Measurements from ENCODE around the gene HAUS5.

The HAUS5 gene

DNA sequence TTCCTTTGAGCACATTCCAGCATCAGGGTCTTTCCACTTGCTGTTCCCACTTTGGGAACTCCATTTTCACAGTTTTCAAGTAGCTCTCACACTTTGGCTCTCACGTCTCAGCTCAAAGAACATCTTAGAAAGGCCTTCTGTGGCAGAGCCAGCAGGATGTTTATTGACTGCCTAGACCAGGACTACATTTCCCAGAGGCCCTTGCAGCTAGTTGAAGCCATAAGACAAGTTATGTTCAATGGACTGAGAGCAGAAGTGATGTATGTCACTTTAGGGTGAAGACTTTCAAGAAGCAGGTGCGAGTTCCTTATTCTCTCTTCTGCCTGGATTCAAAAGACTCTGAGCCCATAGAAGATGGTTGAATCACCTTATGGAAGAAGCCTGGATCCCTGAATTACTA, 4.3 kb upstream of the HAUS5 start:
- no peak for DNase-seq

GRCh38 chr19:35609851-35610353, 2.6 kb upstream of the HAUS5 start:
- peak in 1 of 4 experiments; percentile 16 for DNase-seq

DNA sequence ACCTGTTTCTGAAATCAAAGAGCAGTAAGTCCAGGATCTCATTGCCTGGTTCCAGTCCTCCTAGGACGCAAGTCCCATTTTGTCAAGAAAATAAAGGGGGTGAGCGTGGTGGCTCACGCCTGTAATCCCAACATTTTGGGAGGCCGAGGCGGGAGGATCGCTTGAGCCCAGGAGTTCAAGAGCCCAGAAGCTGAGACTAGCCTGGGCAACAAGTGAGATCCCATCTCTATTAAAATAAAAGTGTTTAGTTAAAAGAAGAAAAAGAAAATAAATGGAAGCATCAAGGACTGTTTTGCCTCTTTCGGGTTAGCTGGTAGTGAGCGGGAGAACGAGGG, 344 bp upstream of the HAUS5 start:
- DNase-seq: no peak

GRCh38 chr19:35613574-35613973, 1.0 kb downstream of the HAUS5 start:
- DNase-seq: no peak

GRCh38 chr19:35615036-35615435, 2.5 kb downstream of the HAUS5 start:
- no peak for DNase-seq

DNA sequence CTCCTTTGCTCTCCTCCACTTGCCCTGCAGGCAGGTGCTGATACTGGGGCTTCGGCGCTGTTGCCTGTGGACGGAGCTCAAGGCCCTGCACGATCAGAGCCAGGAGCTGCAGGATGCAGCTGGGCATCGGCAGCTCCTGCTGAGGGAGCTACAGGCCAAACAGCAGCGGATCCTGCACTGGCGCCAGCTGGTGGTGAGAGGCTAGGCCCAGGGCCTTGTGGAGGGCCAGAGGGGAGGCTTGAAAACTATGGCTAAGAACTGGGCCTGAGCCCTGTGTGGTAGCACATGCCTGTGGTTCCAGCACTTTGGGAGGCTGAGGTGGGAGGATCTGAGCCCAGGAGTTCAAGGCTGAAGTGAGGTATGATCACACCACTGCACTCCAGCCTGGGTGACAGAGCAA, 6.3 kb downstream of the HAUS5 start:
- DNase-seq: no peak

DNA sequence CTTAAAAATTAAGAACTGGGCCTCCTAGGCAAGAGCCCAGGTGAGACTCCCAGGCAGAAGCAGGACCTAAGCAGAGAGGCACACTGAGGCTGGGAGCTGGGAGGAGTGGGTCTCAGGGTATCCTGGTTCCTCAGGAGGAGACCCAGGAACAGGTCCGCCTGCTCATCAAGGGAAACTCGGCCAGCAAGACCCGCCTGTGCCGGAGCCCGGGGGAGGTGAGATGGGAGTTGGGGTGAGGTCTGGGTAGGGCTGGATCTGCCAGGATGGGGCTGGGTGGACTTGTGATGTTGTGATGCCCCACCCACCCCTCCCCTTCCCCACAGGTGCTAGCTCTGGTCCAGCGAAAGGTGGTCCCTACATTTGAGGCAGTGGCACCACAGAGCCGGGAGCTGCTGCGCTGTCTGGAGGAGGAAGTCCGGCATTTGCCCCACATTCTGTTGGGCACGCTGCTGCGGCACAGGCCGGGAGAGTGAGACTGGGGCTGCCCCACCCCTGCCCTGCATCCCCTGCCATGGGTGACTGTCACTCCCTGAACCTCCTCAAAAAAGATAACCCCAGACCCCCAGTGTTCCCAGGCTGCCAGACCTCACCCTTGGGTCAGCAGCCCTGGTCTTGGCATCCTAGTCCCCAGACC, 6.9 kb downstream of the HAUS5 start:
- no peak for DNase-seq

- DNase-seq: no peak
These were observed 7.5 kb downstream of the HAUS5 start for GRCh38 chr19:35620001-35620400.

DNA sequence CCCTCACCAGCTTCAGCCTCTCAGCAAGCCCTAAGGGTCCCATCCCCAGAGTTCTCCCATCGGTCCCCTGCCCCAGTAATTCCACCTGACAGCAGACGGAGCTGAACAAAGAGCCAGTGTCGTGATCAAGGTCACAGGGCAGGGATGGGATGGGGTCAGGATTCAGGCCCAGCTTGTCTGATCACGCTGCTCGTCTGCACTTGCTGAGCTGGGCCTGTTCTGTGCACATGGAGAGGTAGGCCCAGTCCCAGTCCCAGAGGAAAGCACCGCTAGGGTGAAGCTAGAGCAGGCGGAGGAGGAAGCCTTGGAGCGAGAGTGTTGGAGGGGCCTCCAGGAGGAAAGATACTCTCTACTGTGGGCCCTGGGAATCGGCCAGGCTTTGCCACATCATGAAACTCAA, 9.2 kb downstream of the HAUS5 start:
- no peak for DNase-seq

DNA sequence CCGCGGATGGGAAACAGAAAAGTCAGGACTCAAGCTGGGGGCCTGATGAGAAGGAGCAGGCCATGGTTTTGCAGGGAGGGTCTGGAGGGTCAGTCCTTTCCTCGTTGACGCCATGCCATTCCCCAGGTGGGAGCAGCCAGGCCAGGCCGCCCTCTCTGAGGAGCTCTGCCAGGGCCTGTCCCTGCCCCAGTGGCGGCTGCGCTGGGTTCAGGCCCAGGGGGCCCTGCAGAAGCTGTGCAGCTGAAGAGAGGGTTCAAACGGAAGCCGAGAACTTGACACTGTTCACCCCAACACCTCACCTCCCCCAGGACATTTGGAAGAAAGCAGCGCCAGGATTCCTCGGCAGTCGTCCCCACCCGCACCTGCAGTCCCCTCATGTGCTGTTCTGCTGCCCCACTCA, 10.2 kb downstream of the HAUS5 start:
- no peak for DNase-seq

DNA sequence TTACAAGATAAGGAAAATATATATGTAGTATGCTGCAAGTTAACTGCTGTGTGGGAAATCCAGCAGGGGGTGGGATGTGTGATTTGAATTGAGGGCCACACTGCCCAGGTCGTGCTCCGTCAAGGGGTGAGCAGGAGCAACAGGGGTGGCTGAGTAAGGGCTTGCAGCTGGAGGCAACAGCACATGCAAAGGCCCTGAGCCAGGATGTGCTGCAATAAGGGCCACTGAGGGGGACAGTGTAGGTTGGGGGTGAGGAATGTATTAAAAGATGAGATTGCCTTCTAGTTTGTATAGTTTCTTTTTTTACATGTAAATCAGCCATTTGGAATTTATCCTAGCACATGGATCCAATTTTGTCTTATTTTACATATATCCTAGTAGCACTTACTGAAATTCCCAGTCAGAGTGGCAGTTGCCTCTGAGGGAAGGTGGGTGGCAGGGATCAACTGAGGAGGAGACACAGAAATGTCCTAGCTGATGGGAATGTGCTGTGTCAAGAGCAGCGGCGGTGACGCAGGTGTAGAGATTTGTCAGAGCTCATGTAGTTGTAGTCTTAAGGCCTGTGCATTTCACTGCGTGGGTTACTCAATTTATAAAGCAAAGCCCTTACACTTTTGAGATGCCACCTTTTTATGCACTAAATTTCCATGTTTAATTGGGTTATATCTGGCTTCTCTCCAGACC, 10.9 kb downstream of the HAUS5 start:
- DNase-seq: no peak

GRCh38 chr19:35628264-35628564, 15.7 kb downstream of the HAUS5 start:
- DNase-seq: no peak

- peak; percentile 89 to 95 (median 93) for DNase-seq
These were observed 16.2 kb downstream of the HAUS5 start, which contains the start of gene RBM42 for GRCh38 chr19:35628565-35629331. TSS of gene RBM42 (plus strand) at chr19:35629036. CDS start at chr19:35629154, 118 bp downstream.

DNA sequence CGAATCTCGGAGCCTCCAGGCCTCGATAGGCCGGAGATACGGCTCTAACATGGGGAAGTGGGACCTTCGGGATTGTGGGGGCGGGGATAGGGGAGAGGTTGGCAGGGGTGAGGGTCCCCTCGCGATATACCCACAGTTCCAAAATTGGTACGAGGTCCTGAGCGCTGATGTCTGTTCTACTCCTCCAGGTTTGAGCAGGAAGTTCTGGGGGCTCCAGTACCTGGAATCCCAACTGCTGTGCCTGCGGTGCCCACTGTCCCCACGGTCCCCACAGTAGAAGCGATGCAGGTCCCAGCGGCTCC, 16.7 kb downstream of the HAUS5 start:
- no peak for DNase-seq

DNA sequence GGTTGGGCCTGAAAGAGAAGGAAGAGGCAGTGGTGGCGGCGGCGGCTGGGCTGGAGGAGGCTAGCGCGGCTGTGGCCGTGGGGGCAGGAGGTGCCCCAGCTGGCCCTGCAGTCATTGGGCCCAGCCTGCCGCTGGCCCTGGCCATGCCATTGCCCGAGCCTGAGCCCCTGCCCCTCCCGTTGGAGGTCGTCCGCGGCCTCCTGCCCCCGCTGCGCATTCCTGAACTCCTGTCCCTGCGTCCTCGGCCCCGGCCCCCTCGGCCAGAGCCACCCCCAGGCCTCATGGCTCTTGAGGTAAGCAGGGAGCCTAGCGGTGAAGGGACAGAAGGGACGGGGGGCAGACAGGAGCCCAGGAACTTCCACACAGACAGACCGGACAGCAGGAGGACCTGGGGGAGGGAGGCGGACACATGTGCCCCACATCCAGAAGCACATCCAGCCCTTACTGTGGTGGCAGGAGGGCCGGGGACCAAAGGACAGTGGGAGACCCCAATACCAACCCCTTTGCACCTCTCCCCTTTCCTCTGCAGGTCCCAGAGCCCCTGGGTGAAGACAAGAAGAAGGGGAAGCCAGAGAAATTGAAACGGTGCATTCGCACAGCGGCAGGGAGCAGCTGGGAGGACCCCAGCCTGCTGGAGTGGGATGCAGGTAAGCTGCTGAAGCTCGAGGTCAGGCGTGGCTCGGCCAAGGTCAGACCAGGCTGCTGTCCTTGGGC, 21.3 kb downstream of the HAUS5 start:
- no peak for DNase-seq

DNA sequence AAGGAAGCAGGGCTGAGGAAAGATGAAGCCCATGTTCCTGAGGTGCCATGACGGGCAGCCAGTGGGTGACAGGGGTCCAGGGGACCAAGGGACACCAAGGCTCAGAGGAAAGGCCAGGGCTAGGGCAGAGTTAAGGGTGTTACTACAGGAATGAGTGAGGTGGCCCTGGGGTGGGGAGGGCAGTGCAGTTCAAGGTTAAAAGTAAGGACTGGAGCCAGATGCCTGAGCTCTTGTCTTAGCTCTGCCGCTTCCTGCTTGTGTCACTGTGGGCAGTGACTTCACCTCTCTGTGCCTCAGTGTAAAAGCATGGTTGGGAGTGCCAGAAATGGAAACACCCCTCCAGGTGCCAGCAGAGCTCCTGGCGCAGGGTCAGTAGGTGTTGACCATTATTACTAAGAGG, 24.1 kb downstream of the HAUS5 start:
- no peak for DNase-seq

- no peak for DNase-seq
These were observed 24.6 kb downstream of the HAUS5 start for GRCh38 chr19:35637165-35637564.

GRCh38 chr19:35639321-35639639, 26.7 kb downstream of the HAUS5 start:
- DNase-seq: no peak

DNA sequence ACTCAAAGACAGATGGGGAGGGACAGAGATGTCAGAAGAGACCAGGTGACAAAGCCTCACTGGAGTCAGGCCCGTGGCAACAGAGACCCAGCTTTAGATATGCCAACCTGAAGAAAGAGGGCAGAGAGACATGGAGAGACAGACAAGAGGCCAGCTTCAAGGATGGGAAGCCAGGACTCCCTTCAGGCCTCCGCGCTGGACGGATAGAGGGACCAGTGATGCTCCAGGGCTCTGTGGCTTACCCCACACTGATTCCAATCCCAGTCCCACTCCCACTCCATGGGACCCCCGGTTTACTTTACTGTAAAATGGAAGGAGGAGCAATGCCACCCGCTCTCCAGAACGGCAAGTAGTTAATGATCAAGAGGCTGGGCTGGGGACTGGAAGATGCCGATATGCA, 27.3 kb downstream of the HAUS5 start:
- DNase-seq: no peak

DNA sequence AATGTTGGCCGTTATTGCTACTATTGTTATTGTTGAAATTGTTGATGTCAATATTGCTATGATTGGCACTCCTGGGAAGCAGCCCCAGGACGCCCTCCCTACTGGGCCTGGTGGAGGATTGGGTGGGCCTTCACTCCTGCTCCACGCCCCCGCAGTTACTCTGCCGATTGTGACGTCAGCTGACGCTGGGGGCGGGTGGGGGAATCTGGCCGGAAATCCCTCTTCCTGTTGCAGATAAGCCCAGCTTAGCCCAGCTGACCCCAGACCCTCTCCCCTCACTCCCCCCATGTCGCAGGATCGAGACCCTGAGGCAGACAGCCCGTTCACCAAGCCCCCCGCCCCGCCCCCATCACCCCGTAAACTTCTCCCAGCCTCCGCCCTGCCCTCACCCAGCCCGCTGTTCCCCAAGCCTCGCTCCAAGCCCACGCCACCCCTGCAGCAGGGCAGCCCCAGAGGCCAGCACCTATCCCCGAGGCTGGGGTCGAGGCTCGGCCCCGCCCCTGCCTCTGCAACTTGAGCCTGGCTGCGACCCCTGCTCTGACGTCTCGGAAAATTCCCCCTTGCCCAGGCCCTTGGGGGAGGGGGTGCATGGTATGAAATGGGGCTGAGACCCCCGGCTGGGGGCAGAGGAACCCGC, 29.1 kb downstream of the HAUS5 start, which contains the start of gene ETV2:
ETV2 (plus strand) TSS at position 231 of the 637 bp plus-strand sequence. CDS start 716 bp downstream, outside the sequence.
- peak in 1 of 4 experiments; percentile 32 for DNase-seq

DNA sequence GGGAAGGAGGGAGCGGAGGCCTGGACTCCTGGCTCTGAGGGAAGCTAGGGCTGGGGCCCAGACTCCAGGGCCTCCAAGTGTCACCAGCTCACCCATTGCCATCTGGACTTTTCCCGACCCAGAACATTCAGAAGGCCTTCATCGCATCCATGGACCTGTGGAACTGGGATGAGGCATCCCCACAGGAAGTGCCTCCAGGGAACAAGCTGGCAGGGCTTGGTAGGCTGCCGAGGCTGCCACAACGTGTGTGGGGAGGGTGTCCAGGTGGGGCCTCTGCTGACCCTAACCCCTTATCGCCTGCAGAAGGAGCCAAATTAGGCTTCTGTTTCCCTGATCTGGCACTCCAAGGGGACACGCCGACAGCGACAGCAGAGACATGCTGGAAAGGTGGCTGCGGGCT, 29.8 kb downstream of the HAUS5 start:
- DNase-seq: no peak

DNA sequence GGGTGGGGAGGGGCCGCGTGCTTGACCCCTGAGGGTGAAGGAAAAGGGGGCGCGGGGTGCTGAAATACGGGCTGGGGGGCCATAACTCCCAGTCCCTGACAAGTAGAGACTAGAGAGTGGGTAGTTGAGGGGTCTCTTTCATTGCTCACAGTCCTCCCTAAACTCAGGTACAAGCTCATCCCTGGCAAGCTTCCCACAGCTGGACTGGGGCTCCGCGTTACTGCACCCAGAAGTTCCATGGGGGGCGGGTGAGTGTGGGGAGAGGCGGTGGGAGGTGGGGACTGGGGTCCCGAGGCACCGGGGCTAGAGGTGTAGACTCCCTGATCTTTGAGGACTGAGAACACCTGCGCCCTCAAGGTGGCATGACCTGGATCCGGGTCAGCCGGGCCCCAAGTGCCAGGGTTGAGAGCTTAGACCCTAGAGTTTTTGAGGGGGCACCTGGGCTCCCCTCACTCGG, 30.3 kb downstream of the HAUS5 start:
- no peak for DNase-seq

Data from activated CD4-positive, CD25-positive, alpha-beta regulatory T cell (primary cell).